KMS-11 (cell line): ENCODE results near the gene APBA2.

Source experiments
- H2AFZ ChIP-seq: fragments of 200-600 bp; sonication (generic); 2 replicates; pipeline ENCODE4 v1.6.1; 2016; ENCODE audit warnings: antibody characterized with exemption, mixed run types, low read depth
- H3K27ac ChIP-seq: fragments of 200-600 bp; sonication (generic); 2 replicates; pipeline ENCODE4 v1.6.1; 2016; ENCODE audit warnings: mild to moderate bottlenecking, mixed run types
- H3K27me3 ChIP-seq: fragments of 200-600 bp; sonication (generic); 2 replicates; pipeline ENCODE4 v1.6.1; 2017; ENCODE audit warnings: mild to moderate bottlenecking, low read depth, mixed run types, moderate library complexity; ENCODE audit not compliant: insufficient read depth
- H3K36me3 ChIP-seq: fragments of 200-600 bp; sonication (generic); 2 replicates; pipeline ENCODE4 v1.6.1; 2017; ENCODE audit warnings: mild to moderate bottlenecking, mixed run types; ENCODE audit not compliant: insufficient read depth
- H3K4me1 ChIP-seq: fragments of 200-600 bp; sonication (generic); 2 replicates; pipeline ENCODE4 v1.6.1; 2016; ENCODE audit warnings: mild to moderate bottlenecking, low read depth, mixed run types; ENCODE audit not compliant: poor library complexity, severe bottlenecking
- H3K4me2 ChIP-seq: fragments of 200-600 bp; sonication (generic); 2 replicates; pipeline ENCODE4 v1.7.0; 2016; ENCODE audit warnings: mild to moderate bottlenecking, mixed run types
- H3K4me3 ChIP-seq: fragments of 200-600 bp; sonication (generic); IDR thresholded peaks from 2 replicates; pipeline ENCODE4 v1.6.1; 2017; ENCODE audit warnings: low read depth, low read length, mixed read lengths; ENCODE audit not compliant: insufficient read depth
- H3K79me2 ChIP-seq: fragments of 200-600 bp; sonication (generic); 2 replicates; pipeline ENCODE4 v1.6.1; 2016; ENCODE audit warnings: low read depth, mixed run types; ENCODE audit not compliant: insufficient read depth
- H3K9ac ChIP-seq: fragments of 200-600 bp; sonication (generic); 2 replicates; pipeline ENCODE4 v1.6.1; 2016; ENCODE audit warnings: mild to moderate bottlenecking, mixed run types
- H4K20me1 ChIP-seq: fragments of 200-600 bp; sonication (generic); 2 replicates; pipeline ENCODE4 v1.6.1; 2016; ENCODE audit warnings: mild to moderate bottlenecking, mixed run types; ENCODE audit not compliant: insufficient read depth
- CTCF ChIP-seq: fragments of 200-600 bp; sonication (generic); conservative IDR thresholded peaks from 2 replicates; pipeline ENCODE4 v1.6.1; 2017; ENCODE audit warnings: low read depth, mild to moderate bottlenecking, antibody characterized with exemption, low read length, moderate library complexity, mixed read lengths

The APBA2 gene

GRCh38 chr15:28902856-28903255 is 17.1 kb downstream of the APBA2 start:
- Histone ChIP-seq H2AFZ (no peak overlapping the region), H3K4me2 (no peak overlapping the region), H3K4me3 (no peak overlapping the region), H3K36me3 (no peaks in the 10 kb centered on the region), H3K27ac (no peak overlapping the region), H3K4me1 (no peaks in the 10 kb centered on the region), H4K20me1 (no peaks in the 10 kb centered on the region), H3K9ac (no peak overlapping the region), H3K27me3 (no peaks in the 10 kb centered on the region), H3K79me2 (no peaks in the 10 kb centered on the region)
- TF ChIP-seq CTCF = no peak

DNA sequence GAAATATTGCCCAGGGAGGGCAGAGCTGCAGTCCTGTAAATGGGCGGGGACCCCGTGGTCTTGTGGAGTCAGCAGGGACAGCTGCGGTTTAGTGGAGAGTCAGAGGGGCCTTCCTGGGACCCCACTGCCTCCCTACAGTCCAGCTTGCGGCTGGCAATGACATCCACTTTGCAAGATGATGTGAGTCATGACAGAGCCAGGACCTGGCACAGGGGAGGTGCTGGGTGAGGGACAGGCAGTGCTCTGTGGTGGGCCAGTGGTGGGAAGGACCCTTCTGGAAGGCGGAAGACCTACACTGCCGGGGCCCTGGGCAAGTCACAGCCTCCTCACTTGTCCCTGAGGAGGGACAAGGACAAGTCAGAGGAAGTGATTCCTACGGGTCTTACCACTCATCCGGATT is 17.8 kb downstream of the APBA2 start:
- H3K9ac ChIP-seq = no peak overlapping the region
- H3K4me2 ChIP-seq = no peak overlapping the region
- H4K20me1 ChIP-seq = no peaks in the 10 kb centered on the region
- no peak overlapping the region for H3K4me3 ChIP-seq
- H3K4me1 ChIP-seq = no peaks in the 10 kb centered on the region
- no peaks in the 10 kb centered on the region for H3K36me3 ChIP-seq
- no peaks in the 10 kb centered on the region for H3K79me2 ChIP-seq
- no peak overlapping the region for H2AFZ ChIP-seq
- no peak for TF ChIP-seq CTCF
- H3K27ac ChIP-seq = no peak overlapping the region
- H3K27me3 ChIP-seq = no peaks in the 10 kb centered on the region

DNA sequence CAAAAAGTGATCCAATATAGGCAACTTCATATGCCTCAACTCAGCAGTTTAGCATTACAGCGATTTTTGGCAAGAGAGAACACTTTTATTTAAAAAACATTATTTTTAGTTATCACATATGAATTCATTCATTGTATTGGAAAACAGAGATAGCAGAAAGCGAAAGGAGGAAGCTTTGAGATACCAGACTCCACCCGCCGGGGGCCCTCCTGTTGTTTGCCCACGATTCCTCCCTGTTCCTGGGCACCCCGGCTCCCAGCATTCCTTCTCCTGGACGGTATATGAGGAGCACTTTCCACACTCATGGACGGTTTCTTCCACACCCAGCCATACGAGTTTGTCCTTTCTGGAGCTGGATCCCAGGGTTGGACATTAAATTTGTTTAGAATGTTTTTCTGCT is 18.2 kb downstream of the APBA2 start:
- Histone ChIP-seq H3K27ac (no peak overlapping the region), H3K79me2 (no peaks in the 10 kb centered on the region)

DNA sequence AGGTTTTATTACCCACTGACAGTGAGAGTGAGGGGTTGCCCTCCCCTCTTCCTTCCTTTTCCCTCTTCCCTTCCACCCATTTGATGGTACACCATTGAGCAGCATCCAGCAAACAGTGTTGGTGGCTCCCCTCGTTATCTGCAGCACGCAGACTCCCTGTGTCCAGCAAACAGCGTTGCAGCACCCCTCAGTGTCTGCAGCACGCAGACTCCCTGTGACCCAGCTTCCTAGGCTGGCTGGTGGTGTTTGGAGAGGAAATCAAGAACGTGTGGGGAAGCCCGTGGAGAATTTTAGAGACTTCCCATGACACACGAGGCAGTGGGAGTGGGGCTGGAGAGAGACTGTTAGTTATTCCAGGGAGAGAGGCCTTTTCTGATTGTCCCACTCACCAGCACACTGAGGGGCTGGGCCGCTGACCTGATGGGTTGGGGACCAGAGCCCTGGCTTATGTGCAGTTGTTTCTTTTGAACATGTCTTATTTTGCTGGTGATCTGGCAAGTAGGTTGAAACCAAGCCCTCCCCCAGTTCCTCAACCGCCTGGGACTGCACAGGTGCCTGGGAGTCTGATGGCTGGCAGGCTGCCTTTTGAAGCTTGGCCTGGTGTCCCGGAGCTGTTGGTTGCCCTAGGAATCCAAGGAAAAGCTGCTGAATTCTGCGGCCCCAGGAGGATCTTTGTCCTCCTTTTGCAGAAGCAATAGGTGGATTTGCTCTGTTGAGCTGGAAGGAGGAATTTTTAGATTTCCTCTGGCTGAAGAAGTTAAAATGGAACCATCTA is 19.0 kb downstream of the APBA2 start:
- Histone ChIP-seq H3K4me2 (no peak overlapping the region), H3K36me3 (no peaks in the 10 kb centered on the region), H3K27me3 (no peaks in the 10 kb centered on the region), H3K4me1 (no peaks in the 10 kb centered on the region), H3K9ac (no peak overlapping the region), H2AFZ (no peak overlapping the region), H3K79me2 (no peaks in the 10 kb centered on the region), H3K4me3 (no peak overlapping the region), H4K20me1 (no peaks in the 10 kb centered on the region), H3K27ac (no peak overlapping the region)
- no peak for TF ChIP-seq CTCF

More for the DNA sequence above, 18.2 kb downstream of the APBA2 start:
- Histone ChIP-seq H2AFZ (no peak overlapping the region), H4K20me1 (no peaks in the 10 kb centered on the region), H3K27me3 (no peaks in the 10 kb centered on the region), H3K4me3 (no peak overlapping the region), H3K9ac (no peak overlapping the region), H3K4me2 (no peak overlapping the region), H3K36me3 (no peaks in the 10 kb centered on the region), H3K4me1 (no peaks in the 10 kb centered on the region)
- no peak for TF ChIP-seq CTCF
